Stimulated activated CD4-positive, alpha-beta T cell treated with anti-CD3 and anti-CD28 coated beads, Interleukin-4, amount 100 ng/mL, for 1 hour (primary cell): ENCODE results near the gene RYR3.

ENCODE experiments used
- DNase-seq: peaks from one replicate; pipeline ENCODE4 v3.0.0-alpha.2; 2020

The RYR3 gene

DNA sequence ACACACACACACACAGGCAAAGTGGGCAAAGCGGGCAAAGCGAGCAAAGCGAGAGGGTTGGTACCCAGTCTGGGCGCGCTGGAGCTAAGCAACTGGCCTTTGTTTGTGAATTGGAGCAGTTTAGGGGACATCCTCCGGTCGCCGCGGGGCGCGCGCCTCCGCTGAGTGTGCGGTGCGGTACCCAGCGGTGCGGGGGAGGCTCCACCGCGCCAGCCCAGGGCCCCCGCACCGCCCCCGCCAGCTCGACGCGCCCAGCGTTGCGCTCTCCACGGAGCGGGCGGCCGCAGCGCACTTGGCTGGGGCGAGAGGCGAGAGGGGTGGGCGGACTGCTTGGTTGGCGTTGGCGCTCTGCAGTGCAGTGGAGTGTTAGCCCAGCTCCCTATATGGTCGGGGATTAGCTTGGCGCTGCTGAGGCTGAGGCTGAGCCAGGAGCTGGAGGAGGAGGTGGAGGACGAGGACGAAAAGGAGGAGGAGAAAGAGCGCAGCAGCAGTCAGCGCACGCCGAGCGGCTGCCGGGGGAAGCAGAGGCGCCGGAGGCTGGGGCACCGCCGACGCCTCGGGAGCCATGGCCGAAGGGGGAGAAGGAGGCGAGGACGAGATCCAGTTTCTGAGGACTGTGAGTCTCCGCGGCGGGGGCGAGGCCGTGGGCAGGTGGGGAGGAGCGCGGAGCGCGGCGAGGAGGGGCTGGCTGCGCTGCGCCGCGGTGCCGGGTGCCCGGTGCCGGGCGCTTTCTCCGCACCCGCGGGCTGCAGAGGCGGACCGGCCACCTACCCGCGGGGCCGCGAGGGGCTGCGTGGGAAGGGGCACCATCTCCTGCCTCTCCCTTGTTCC, at the start of gene RYR3:
RYR3 (plus strand) TSS at position 487 of the 831 bp plus-strand sequence; CDS start at position 566, 79 bp downstream.
- DNase-seq: no peak

- no peak for DNase-seq
These were observed 48.5 kb upstream of the RYR3 start for GRCh38 chr15:33262306-33262705.

DNA sequence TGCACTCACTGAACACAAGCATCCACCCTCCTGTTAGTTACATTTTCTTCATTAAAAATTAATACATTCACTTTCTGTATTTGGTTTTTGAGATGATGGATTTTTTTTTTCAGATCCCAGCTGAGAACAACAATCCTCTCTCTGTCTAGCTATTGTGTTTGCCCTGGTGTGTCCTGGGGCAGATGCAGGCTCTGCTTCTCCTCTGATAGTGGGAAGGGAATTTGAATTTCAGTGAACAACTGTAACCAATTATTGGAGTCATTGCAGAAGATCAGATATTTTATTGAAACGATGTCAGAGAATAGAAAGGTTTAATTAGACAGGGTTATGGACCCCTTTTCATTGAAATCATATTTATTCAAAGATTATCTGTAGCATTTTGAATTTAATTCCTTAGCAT, 33.1 kb upstream of the RYR3 start:
- no peak for DNase-seq

- DNase-seq: no peak
These were observed 31.8 kb upstream of the RYR3 start for GRCh38 chr15:33278816-33279612.

GRCh38 chr15:33279613-33280205, 31.1 kb upstream of the RYR3 start:
- no peak for DNase-seq

GRCh38 chr15:33282226-33283020, 28.3 kb upstream of the RYR3 start:
- no peak for DNase-seq

DNA sequence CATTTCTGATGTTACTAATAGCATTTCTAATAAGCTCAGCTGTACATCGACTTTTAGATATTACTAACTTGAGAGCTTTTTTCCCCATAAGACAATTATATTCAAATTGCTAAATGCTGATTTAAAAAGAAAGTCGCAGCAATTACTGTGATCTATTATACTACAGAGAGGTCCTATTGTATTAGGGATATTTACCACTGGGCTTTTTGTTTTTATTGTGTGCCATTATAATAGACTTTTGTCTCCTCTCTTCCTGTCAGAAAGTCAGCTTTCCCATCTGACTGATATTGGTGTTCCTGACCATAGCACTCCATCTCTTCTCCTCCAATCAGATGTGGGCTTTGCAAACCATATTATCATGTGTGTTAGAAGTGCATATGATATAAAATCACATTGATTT, 27.2 kb upstream of the RYR3 start:
- no peak for DNase-seq

DNA sequence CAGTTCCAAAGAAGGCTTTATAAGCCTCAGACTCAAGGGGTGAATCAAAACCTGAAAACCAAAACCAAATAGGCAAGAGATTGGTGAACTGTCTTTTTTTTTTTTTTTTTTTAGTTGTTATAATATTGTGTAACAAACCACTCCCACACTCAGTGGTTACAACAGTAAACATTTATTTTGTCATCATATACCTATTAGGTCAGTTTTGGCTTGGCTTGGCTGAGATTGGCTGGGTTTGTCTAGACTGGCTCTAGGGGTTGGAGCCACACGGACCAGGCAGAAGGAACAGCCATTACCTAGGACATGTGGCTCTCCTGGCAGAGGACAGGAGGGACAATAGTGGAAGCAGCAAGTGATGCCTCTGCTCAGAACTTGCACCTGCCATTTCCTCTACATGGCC, 26.4 kb upstream of the RYR3 start:
- no peak for DNase-seq

DNA sequence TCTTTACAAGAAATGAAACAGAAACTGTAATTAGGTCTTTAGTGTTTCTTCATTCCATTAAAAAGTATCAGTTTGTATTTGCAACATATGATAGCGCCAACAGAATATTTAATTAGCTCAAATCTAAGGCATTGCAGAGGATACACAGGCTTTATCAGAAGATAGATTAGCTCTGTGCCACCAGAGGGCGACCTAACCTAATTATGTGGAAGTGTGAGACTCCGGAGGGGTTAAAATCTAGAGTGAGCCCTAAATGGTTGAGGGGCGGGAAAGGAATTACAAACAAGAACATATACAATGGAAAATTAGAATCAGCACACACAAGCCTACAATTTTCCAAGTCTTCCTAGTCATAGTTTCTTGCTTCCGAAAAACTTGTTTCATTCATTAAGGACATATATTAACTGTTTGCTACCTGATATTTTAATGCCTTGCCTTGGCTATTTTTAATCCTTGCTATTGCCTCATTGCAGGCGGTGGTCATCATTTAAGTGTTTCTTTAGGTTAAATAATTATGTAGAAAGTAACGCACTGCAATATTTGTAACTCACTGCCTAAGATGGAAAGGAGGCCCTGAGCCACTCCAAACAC, 18.0 kb upstream of the RYR3 start:
- peak; percentile 45 for DNase-seq

- no peak for DNase-seq
These were observed 16.9 kb upstream of the RYR3 start for GRCh38 chr15:33293713-33294334.

GRCh38 chr15:33296050-33296449, 14.7 kb upstream of the RYR3 start:
- DNase-seq: no peak

GRCh38 chr15:33296856-33297255, 13.9 kb upstream of the RYR3 start:
- no peak for DNase-seq

GRCh38 chr15:33298631-33299030, 12.1 kb upstream of the RYR3 start:
- no peak for DNase-seq

- DNase-seq: no peak
These were observed 5.8 kb upstream of the RYR3 start for GRCh38 chr15:33304924-33305323.

DNA sequence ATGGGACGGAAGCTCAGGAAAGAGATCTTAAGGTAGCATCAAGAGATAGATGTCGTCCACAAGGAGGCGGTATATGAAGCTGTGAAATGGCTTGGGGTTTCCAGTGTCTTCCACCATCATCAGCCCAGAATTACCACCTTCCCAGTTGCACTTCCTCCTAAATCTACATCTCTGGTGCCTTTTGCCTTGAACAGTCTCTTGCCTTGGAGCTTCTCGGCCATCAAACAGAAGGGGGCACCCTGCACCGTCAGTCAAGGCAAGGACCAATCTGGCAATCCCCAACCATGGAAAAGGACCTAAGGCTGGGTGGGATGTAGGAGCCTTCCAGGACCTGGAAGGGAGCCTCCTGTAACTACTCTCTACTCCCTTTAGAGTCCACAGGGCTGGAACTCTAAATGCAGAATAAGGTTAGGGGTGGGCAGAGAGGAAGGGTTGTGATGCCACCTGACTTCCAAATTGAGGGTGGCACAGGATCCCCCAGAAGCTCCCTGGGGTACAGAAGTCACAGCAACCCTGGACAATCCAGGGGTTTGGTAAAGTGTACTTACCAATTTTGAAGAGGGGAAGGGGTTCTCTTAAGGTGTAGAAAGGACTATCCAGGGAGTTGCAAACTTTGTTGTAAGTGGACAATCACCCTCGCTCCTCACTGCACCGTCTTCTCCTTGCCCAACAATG, 1.0 kb upstream of the RYR3 start:
- no peak for DNase-seq

DNA sequence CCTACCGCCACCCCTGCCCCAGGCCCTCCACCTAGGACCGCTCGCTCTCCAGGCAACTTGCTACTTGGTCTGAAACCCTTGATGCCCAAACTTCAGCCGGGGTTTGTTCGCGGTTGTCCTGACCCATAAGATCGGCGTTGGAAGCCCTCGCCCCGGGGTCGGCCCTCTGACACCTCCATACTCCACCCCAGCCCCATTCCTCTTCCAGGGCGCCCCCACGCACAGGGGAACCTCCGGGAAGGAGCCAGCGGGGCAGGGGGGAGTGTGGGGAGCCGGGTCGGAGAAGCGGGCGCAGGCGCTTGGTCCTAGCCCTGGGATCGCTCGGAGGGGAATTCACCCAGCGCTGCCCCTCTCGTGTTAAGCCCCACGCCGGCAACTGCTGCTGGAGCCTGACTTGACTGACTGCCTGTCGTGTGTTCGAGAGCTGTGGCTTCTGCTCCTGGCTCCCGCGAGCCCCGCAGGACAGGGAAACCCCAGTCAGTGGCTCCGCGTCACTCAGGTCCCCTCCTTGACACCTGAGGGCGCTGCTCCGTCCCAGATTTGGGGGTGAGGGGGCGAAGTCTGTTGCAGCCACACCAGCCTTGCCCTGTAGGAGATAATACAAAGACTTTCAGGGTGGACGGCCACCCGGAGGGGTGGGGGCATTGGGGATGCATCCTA, 675 bp downstream of the RYR3 start:
- DNase-seq: no peak

- no peak for DNase-seq
These were observed 2.7 kb downstream of the RYR3 start for GRCh38 chr15:33313491-33313890.

DNA sequence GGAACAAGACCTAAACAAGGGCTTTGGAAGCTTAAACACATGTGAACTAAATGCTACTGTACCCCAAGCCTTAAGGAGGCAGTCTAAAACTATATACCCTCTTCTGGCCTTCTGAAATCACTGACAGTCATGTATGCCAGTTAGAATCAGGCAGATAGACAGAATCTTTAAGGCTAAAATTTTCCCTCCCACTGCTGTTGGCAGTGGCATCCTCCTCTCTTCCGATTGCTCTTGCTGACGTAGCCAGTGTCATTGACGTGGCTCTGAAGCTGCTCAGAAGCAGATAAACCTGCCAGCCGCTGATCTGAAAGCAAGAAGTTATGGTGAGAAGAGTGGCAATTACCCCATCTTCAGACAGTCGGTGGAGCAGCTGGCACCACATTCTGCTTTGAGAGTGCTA, 3.3 kb downstream of the RYR3 start:
- DNase-seq: no peak

- no peak for DNase-seq
These were observed 4.3 kb downstream of the RYR3 start for GRCh38 chr15:33315044-33315443.

DNA sequence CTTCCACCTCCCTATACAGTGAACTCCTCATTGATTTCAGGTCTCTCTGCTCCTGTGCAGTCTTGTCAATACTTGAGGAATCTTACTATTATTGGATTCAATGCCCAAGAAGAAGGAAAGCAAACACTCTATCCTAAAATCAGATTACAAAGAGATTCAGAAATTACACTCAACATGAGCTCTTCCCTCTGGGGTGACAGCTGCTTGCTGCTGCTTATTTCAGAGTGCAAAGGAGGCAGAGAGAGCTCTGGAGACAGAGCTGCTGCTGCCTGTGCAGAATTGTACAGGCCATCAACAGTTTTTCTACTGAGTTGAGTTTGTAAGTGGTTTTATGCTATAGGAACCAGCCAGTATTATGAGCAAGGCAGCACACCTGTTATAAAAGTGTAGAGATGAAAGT, 7.1 kb downstream of the RYR3 start:
- no peak for DNase-seq

DNA sequence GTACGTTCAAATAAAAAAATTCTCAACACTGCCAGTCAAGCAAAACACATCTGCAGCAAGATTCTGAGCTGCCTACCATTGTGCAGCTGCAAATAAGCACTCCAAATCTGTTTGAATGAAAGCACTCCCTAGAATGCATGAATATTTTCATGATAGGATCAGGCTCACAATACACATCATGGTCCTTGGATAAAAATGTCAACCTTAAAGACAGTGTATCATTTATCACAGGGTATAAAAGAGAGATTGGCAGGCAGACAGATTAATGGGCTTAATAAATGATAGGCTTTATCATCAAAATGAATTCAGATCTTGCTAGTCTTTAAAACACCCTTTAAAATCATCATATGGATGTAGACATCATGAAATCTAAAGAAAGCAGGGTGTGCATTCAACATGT, 9.2 kb downstream of the RYR3 start:
- no peak for DNase-seq
